ENCODE measurements around the gene ERCC3. TPM values are rescaled to one million over a fixed set of nuclear protein-coding genes. Genes with fewer than 3 reads are reported as not detected.
"Not testable (repeated sequence)": the region's sequence is repeated elsewhere in the genome, so short reads cannot be mapped to it uniquely, and the experiment has no call there.

The ERCC3 gene
- total RNA-seq, 1 donor from 2014 or later, result 68.9 TPM

DNA sequence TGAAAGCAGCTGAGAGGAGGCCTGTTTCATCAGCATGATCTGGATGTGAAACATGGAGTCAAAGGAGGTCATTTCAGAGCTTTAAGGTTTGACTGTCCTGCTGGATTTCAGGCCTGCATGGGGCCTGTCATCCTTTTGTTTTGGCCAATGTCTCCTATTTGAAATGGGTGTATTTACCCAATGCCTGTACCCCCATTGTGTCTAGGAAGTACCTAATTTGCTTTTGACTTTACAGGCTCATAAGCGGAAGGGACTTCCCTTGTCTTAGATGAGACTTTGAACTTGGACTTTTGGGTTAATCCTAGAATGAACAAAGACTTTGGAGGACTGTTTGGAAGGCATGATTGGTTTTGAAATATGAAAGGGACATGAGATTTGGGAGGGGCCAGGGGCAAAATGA, 54.5 kb downstream of the ERCC3 start:
- H3K4me1 Mint-ChIP-seq, result no peaks in the 10 kb centered on the region
- Histone ChIP-seq H4K20me1 (ENCODE audit: low read depth) (no peaks in the 10 kb centered on the region), H3K36me3 (no peaks in the 10 kb centered on the region), H3K4me1 (peaks cover 9% of the 10 kb centered on the region), H3K4me2 (no peak overlapping the region), H3K27me3 (no peaks in the 10 kb centered on the region), H3K9ac (no peak overlapping the region), H3K9me3 (ENCODE audit: low read depth) (no peaks in the 10 kb centered on the region), H3K4me3 (no peak overlapping the region), H3K79me2 (ENCODE audit: low read depth) (no peaks in the 10 kb centered on the region), H2AFZ (replicated peaks) (no peak overlapping the region), H3F3A (ENCODE audit: low read depth) (peaks cover 8% of the 10 kb centered on the region), H3K27ac (no peak overlapping the region)
- no peak overlapping the region for H3K4me3 Mint-ChIP-seq
- TF ChIP-seq EZH2 (IDR thresholded peaks at IDR 0.05) (no peak), EZH2phosphoT487 (IDR thresholded peaks at IDR 0.05) (no peak)
- TF ChIP-seq, protein P1, sequence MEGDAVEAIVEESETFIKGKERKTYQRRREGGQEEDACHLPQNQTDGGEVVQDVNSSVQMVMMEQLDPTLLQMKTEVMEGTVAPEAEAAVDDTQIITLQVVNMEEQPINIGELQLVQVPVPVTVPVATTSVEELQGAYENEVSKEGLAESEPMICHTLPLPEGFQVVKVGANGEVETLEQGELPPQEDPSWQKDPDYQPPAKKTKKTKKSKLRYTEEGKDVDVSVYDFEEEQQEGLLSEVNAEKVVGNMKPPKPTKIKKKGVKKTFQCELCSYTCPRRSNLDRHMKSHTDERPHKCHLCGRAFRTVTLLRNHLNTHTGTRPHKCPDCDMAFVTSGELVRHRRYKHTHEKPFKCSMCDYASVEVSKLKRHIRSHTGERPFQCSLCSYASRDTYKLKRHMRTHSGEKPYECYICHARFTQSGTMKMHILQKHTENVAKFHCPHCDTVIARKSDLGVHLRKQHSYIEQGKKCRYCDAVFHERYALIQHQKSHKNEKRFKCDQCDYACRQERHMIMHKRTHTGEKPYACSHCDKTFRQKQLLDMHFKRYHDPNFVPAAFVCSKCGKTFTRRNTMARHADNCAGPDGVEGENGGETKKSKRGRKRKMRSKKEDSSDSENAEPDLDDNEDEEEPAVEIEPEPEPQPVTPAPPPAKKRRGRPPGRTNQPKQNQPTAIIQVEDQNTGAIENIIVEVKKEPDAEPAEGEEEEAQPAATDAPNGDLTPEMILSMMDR (IDR thresholded peaks at IDR 0.05), result no peak
- peaks cover 19% of the 10 kb centered on the region for H3K9me3 Mint-ChIP-seq
- no peaks in the 10 kb centered on the region for H3K36me3 Mint-ChIP-seq
- DNase-seq (ENCODE audit: low spot score), result no peak
- no peak overlapping the region for H3K27ac Mint-ChIP-seq
- peaks cover 4% of the 10 kb centered on the region for H3K27me3 Mint-ChIP-seq (ENCODE audit: insufficient read depth, low read depth)

GRCh38 chr2:127237768-127238167, 56.2 kb downstream of the ERCC3 start:
- not testable (repeated sequence) for H3K4me1 ChIP-seq; H3K79me2 ChIP-seq (ENCODE audit: low read depth); H3K4me3 ChIP-seq; H3K4me2 ChIP-seq; H3K4me3 Mint-ChIP-seq; H3K27me3 ChIP-seq; H3F3A ChIP-seq (ENCODE audit: low read depth); H3K36me3 ChIP-seq; H3K9me3 ChIP-seq (ENCODE audit: low read depth); H3K4me1 Mint-ChIP-seq; H3K36me3 Mint-ChIP-seq; H3K27ac Mint-ChIP-seq; DNase-seq (ENCODE audit: low spot score); H2AFZ ChIP-seq (replicated peaks); H3K27me3 Mint-ChIP-seq (ENCODE audit: insufficient read depth, low read depth); H4K20me1 ChIP-seq (ENCODE audit: low read depth); H3K27ac ChIP-seq; H3K9ac ChIP-seq
- peaks cover 19% of the 10 kb centered on the region for H3K9me3 Mint-ChIP-seq

GRCh38 chr2:127235082-127235702, 58.8 kb downstream of the ERCC3 start:
- H3K36me3 Mint-ChIP-seq, result no peaks in the 10 kb centered on the region
- H3K27ac Mint-ChIP-seq, result no peak overlapping the region
- Histone ChIP-seq H3F3A (ENCODE audit: low read depth) (peaks cover 8% of the 10 kb centered on the region), H3K79me2 (ENCODE audit: low read depth) (no peaks in the 10 kb centered on the region), H3K4me2 (peak overlapping the region; percentile 38), H4K20me1 (ENCODE audit: low read depth) (no peaks in the 10 kb centered on the region), H3K9ac (no peak overlapping the region), H3K36me3 (no peaks in the 10 kb centered on the region), H3K27ac (no peak overlapping the region), H3K9me3 (ENCODE audit: low read depth) (no peaks in the 10 kb centered on the region), H3K4me1 (peaks cover 9% of the 10 kb centered on the region), H2AFZ (replicated peaks) (no peak overlapping the region), H3K4me3 (no peak overlapping the region), H3K27me3 (no peaks in the 10 kb centered on the region)
- no peak for TF ChIP-seq EZH2phosphoT487 (IDR thresholded peaks at IDR 0.05)
- TF ChIP-seq EZH2 (IDR thresholded peaks at IDR 0.05), result no peak
- TF ChIP-seq, protein P1 (IDR thresholded peaks at IDR 0.05), result no peak
- no peaks in the 10 kb centered on the region for H3K4me1 Mint-ChIP-seq
- H3K9me3 Mint-ChIP-seq, result peaks cover 9% of the 10 kb centered on the region
- no peak for DNase-seq (ENCODE audit: low spot score)
- no peak overlapping the region for H3K4me3 Mint-ChIP-seq
- H3K27me3 Mint-ChIP-seq (ENCODE audit: insufficient read depth, low read depth), result peaks cover 4% of the 10 kb centered on the region

GRCh38 chr2:127233710-127234109, 60.2 kb downstream of the ERCC3 start:
- no peaks in the 10 kb centered on the region for H3K36me3 Mint-ChIP-seq

More at GRCh38 chr2:127233710-127234109, 60.2 kb downstream of the ERCC3 start:
- Histone ChIP-seq H3K4me1 (peaks cover 9% of the 10 kb centered on the region), H3K9ac (no peak overlapping the region), H3K4me2 (no peak overlapping the region), H4K20me1 (ENCODE audit: low read depth) (no peaks in the 10 kb centered on the region), H3K79me2 (ENCODE audit: low read depth) (no peaks in the 10 kb centered on the region), H3K9me3 (ENCODE audit: low read depth) (no peaks in the 10 kb centered on the region), H3K27ac (no peak overlapping the region), H2AFZ (replicated peaks) (no peak overlapping the region), H3K27me3 (no peaks in the 10 kb centered on the region), H3K36me3 (no peaks in the 10 kb centered on the region), H3K4me3 (no peak overlapping the region), H3F3A (ENCODE audit: low read depth) (peaks cover 8% of the 10 kb centered on the region)
- no peak overlapping the region for H3K27ac Mint-ChIP-seq
- TF ChIP-seq EZH2 (IDR thresholded peaks at IDR 0.05) (no peak), EZH2phosphoT487 (IDR thresholded peaks at IDR 0.05) (no peak)
- TF ChIP-seq, protein P1 (IDR thresholded peaks at IDR 0.05), result no peak
- DNase-seq (ENCODE audit: low spot score), result no peak
- peaks cover 7% of the 10 kb centered on the region for H3K9me3 Mint-ChIP-seq
- H3K4me3 Mint-ChIP-seq, result no peak overlapping the region
- H3K4me1 Mint-ChIP-seq, result no peaks in the 10 kb centered on the region
- peaks cover 2% of the 10 kb centered on the region for H3K27me3 Mint-ChIP-seq (ENCODE audit: insufficient read depth, low read depth)
